Measurements from ENCODE around the gene GALC.
"Not testable (repeated sequence)": the region's sequence is repeated elsewhere in the genome, so short reads cannot be mapped to it uniquely, and the experiment has no call there.

Gene GALC

DNA sequence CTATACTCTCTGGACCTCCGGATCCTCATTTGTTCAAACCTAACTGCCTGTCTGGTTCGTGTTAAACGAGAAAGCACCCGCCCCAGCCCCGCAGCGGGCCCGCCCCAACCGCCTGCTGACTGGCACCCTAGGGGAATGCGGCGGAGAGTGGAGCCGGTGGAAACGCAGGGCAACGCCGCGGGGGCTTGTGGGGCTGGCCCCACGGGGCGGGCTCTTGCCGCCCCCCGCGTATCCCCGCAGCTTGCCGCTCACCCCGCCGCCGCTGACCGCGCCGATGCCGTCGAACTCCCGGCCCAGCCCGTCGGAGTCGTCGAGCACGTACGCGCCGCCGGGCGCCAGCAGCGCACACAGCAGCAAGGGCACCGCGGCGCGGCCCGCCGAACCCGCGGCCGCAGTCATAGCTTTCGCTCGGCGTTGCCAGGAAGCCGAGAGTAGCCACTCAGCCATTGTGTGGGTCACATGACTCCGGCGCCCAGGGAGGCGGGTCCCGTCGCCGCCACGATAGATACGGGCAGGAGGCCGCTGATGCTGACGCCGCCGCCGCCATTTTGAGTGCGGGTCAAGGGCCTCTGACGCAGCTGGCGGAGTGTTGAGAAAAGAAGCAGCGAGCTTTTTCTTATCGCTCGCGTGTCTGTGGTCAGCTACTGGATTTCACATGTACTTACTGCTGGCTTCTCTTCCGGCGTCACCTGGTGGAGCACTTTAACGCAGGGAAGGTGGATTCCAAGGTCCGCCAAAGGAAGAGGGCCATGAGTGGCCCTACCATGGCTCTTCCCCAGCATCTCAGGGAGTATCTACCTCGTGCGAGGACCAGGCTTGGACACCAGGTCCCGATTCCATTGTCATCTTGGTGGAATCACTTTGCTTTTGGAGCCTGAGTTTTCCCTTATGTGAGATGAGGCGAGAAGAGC lies at the start of gene GALC:
TSS of gene GALC (minus strand) at position 465 of the 911 bp plus-strand sequence. CDS start at position 447, 18 bp downstream.
- DNase-seq (ENCODE audit: extremely low read depth in 1 of 2, low read depth in 1 of 2) = peak; percentile 92 to 94

DNA sequence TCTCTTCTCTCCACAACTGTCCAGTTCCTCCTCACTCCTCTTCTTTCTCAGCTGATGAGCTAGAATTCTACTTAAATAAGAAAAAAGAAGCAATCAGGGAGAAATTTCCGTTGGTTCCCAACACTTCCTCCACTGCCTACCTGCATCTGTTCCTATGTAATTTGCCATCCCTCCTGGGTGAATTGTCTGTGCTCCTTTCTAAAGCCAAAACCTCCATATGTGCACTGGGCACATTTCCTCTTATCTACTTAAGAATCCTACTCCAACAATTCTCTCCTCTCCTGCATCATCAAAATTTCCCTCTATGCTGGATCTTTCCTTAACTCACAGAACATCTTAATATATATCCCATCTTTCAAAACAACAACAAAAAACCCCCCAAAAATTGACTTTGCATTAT lies 47.2 kb upstream of the GALC start:
- DNase-seq (ENCODE audit: extremely low read depth in 1 of 2, low read depth in 1 of 2) = no peak

DNA sequence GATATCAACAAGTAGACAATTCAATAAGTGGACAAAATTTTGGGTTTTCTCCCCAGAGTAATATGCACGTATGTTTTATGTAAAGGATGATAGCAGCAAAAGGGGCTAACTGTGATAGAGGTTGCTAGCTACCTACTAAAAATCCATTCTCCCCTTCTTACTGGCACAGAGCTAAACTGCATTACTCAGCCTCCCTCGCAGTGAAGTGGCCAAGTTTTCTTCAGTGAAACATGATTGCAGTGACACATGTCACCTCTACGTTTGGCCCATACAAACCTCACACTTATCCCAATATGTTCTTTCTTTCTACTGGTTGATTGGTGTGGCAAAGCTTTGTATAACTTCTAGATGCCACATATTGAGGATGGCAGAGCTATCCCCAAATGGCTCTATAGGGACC lies 46.2 kb upstream of the GALC start:
- DNase-seq (ENCODE audit: extremely low read depth in 1 of 2, low read depth in 1 of 2) = no peak

DNA sequence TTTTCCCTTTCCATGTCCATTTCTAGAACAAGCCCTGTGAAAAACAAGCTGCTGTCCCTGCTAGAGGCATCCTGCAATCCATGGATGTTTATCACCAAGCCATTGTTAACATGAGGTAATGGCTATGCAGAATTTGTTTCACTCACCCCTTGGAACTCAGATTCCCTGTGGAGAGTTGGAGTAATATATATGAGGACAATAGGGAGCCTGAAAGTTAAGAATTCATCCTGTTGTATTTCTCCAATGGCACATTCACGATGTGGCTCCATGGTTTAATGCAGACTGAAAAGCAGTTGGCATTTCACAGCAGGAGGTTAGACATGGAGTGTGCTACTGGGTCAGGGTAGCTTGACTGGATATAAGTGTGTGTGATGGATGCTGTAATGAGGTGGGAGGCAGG lies 44.3 kb upstream of the GALC start:
- no peak for DNase-seq (ENCODE audit: extremely low read depth in 1 of 2, low read depth in 1 of 2)

DNA sequence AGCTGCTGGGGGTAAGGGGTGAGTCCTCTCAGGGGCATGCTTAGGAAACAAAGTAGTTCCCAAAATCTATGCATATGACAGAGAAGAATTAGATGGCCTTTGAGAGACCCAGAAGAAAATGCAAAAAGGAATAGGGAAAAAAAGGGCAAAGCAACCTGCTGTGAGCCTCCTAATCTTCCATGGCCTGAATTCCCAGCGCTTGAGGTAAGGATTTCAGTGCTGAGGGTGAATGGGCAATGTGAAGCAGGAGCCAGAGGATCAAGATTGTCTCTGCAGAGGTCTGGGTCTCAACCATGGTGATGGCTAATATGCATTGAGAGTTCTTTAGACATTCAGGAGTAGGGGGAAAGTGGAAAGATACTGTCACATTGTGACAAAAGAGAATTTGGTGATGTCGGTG lies 43.4 kb upstream of the GALC start:
- no peak for DNase-seq (ENCODE audit: extremely low read depth in 1 of 2, low read depth in 1 of 2)

DNA sequence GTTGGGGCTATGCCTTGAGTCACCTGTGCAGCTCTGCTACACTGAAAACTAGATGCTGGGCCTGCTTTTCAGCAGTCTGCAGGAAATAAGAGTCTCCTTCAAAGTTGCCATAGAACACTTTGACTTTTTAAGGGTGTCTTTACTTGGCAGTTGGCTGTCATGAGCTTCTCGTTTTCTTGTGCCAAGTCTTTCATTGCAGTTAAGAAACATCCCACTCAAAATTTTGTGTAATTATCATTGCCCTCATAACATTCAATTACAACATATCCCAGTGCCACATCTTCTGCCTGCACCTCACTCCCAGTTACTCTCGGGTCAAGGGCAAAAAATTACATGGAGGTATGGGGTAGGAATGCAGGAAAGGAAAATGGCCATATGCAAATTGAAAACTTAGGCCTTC lies 41.1 kb upstream of the GALC start:
- no peak for DNase-seq (ENCODE audit: extremely low read depth in 1 of 2, low read depth in 1 of 2)

DNA sequence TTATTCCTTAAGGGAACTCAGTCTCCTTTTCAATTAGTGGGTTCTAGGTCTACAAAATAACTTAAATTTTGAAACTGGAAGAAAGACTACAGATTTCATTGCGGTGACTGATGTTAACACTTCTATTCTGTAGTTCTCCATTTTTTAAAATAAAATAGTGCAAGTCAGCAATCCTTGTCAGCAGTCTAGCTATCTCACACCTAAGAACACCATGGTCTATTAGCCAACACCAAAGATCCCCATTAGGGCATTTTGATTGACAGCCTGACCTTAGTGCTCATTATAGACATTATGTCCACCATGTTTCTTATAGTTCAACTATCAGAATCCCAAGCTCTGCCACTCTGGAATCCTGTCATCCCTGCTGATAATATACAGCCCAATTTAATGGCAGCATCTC lies 39.4 kb upstream of the GALC start:
- no peak for DNase-seq (ENCODE audit: extremely low read depth in 1 of 2, low read depth in 1 of 2)

DNA sequence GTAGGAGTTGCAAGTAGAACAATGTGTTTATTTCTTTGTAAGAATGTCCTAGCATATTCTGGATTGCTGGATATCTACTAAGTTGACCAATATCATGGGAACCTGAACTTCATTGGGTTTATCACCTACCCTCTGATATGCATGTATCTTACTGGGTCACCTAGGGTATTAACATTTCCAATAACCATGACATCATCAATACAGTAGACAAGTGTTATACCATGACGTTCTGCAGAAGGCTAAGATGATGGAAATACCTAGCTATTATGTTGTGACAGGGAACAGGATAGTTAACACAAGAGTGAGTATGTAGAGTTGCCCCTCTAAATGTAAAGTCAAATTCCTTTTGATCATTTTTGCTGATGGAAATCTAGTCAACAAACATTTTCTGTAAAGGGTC lies 37.9 kb upstream of the GALC start:
- DNase-seq (ENCODE audit: extremely low read depth in 1 of 2, low read depth in 1 of 2) = no peak

DNA sequence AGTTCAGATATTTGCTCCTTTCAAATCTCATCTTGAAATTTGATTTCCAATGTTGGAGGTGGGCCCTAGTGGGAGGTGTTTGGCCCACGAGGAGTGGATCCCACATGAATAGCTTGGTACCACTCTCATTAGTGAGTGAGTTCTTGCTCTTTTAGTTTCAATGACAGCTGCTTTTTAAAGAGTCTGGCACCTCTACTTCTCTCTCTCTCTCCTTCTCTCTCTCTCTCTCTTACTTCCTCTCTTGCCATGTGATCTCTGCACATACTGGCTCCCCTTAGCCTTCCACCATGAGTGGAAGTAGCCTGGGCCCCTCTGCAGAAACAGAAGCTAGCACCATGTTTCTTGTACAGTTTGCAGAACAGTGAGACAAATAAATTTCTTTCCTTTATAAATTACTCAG lies 37.1 kb upstream of the GALC start:
- no peak for DNase-seq (ENCODE audit: extremely low read depth in 1 of 2, low read depth in 1 of 2)

DNA sequence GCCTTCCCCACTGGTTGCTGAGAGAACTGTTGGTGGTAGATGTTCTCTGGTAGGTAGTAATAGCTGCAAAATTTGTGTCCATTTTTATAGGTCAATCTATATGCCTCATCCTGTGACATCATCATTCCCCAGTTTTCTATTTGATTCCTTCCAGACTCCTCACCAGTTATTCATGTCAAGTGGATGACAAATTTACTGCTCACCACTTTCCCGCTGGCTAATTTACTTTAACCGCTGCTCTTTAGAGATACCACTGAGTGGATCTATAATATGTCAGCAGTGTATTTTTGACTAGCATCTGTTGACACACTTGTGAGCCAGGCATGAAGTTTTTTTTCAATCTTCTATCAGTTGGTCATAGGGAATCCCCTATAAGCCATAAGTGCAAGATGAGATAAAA lies 36.5 kb upstream of the GALC start:
- DNase-seq (ENCODE audit: extremely low read depth in 1 of 2, low read depth in 1 of 2) = no peak

DNA sequence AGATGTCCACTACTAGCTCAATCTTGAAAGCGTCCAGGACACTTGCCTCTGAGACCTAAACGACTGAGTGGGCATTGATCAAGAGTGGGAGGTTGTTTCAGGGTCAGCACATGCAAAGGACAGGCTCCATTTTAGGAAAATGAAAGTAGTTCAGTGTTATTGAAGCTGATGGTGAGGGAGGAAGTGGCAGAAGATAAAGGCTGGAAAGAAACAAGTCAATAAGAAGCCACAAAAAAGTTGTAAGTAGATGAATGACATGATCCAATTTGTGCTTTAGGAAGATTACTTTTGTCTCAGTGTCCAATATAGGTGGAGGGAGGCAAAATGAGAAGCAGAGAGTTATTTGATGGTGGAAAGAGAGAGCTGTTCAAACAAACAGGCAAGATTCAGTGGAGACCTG lies 33.9 kb upstream of the GALC start:
- DNase-seq (ENCODE audit: extremely low read depth in 1 of 2, low read depth in 1 of 2) = no peak

DNA sequence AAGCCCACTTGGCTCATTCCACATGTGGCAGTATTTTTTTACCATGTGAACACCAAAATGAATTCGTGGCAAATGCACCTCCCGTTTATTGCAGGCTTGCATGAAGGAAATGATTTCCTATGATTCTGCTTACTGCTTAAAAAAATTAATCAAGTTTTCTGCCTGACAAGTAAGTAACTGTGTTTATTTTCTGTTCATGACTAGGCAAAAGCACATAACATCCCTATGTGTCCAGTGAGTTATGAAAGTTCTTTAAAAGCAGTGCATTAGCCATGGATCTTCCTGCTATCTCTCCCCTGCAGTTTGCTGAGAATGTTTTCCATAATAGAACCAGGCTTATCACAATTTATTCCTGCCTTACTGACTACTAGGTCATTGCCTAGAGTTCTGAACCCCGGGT lies 32.3 kb upstream of the GALC start:
- no peak for DNase-seq (ENCODE audit: extremely low read depth in 1 of 2, low read depth in 1 of 2)

DNA sequence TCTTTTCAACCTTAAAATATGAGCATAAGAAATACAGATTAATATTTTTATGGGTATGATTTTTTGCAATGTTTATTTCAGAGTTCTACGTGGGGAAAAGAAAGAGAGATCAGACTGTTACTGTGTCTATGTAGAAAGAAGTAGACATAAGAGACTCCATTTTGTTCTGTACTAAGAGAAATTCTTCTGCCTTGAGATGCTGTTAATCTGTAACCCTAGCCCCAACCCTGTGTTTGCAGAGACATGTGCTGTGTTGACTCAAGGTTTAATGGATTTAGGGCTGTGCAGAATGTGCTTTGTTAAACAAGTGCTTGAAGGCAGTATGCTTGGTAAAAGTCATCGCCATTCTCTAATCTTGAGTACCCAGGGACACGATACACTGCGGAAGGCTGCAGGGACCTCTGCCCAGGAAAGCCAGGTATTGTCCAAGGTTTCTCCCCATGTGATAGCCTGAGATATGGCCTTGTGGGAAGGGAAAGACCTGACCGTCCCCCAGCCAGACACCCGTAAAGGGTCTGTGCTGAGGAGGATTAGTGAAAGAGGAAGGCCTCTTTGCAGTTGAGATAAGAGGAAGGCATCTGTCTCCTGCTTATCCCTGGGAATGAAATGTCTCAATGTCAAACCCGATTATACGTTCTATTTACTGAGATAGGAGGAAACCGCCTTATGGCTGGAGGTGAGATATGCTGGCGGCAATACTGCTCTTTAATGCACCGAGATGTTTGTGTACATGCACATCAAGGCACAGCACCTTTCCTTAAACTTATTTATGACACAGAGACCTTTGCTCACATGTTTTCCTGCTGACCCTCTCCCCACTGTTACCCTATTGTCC lies 31.5 kb upstream of the GALC start:
- not testable (repeated sequence) for DNase-seq (ENCODE audit: extremely low read depth in 1 of 2, low read depth in 1 of 2)

DNA sequence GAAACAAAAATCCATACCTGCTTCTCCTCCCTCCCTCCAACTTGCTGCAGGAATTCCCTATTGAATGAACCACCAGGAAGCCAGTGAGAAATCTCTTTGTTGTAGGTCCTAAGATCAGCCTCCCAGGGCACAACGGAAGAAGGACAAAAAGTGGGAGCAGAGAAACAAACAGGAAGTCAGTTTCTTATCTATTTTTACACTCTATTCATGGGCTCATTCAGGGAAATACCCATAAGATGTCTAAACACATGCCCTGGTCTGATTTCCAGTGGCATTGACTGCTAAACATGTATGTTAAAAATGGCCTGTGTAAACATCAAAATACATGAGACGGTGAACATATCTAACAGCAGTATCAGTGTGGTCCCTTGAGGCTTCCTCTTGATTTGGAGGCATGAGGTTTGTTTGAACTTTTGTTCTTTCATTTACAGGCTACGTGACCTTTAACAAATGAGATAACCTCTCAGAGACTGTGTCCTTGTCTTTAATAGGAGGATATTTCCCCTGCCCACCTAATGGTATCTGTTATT lies 30.7 kb upstream of the GALC start:
- DNase-seq (ENCODE audit: extremely low read depth in 1 of 2, low read depth in 1 of 2) = no peak

DNA sequence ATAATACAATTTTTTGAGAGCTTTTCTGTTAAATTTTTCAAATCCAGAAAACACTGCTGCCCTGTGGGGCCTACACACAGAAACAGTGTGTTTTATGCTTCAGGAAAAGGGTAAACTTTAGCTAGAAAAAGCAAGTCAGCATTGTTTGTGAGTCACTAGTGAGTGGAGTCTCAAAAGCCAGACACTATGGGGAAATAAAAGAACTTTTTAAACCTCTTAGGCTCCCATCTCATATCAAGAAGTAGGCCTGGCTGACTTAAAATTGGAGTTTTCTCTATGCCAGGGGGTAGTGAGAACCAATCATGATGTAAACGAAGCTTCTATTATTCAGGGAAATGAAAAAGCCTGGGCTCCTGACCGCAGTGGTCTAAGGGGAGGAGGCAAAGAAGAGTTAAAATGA lies 24.6 kb upstream of the GALC start:
- no peak for DNase-seq (ENCODE audit: extremely low read depth in 1 of 2, low read depth in 1 of 2)

DNA sequence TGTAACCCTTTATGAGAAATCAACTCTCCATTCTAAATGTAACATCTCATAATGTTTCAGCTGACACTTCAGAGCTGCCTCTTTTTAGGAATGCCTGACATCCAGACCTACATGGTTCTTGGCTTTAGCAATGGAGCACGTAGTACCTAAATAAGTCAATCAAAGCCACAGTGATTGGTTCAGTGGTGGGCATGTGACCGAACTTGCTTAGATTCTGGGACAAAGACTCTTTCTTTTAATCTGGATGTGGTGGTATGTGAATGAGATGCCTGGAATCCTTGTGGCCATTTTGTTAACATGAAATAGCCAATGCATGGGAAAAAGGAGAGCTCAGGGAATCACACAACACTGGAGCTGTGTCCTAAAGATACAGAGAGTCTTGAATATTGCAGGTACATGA lies 23.8 kb upstream of the GALC start:
- no peak for DNase-seq (ENCODE audit: extremely low read depth in 1 of 2, low read depth in 1 of 2)

DNA sequence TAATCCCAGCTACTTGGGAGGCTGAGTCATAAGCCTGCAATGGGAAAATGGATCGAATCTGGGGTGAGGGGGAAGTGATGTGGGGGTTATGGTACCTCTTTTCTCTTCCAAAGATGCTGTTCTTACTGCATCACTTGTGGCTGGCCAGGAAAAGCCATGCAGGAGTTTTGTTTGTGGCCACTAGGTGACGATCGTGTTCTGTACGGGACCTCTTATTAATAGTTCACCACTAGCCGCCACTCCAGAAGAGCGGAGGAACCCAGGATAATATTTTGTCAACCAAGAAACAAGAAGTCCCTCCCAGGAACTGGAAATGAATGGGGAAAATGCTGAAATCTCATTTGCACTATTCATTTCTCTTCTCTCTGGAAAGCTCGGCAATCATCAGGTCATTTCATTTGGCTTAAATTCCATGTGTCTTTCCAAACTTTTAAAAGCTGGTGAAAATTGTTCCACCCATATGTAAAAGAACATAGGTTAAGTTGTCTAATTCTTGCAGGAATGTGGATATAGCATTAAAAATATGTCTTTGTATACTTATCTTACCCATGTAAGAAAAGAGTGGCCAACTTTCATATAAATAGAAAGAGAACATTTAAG lies 20.9 kb upstream of the GALC start:
- no peak for DNase-seq (ENCODE audit: extremely low read depth in 1 of 2, low read depth in 1 of 2)

DNA sequence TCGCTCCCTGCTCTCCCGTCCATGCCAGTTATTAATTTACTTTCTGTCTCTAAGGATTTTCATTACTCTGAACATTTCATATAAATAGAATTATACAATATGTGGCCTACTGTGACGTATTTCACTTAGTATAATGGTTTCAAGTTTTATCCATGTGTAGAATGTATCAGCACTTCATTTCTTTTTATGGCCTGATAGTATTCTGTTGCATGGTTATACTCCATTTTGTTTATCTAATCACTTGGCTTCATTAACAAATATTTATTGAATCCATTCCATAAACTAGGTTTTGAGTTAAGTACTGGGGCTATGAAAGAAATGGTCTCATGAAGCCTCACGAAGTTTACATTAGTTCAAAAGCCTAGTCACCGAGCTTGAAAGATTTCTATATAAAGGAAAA lies 19.5 kb upstream of the GALC start:
- DNase-seq (ENCODE audit: extremely low read depth in 1 of 2, low read depth in 1 of 2) = no peak

DNA sequence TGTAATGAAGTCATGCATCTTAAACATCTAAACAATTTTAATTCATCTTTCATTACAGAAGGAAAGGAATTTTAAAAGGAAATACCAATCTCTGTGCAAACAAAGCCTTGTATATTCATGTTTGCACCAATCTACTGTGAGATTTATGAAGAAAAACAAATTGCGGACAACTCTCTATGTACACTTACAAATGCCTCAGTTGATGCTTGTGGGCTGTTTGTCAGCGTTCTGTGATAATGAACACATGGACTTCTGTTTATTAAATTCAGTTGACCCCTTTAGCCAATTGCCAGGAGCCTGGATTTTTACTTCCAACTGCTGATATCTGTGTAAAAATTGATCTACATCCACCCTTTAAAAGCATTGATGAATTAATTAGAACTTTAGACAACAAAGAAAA lies 17.3 kb upstream of the GALC start:
- no peak for DNase-seq (ENCODE audit: extremely low read depth in 1 of 2, low read depth in 1 of 2)

DNA sequence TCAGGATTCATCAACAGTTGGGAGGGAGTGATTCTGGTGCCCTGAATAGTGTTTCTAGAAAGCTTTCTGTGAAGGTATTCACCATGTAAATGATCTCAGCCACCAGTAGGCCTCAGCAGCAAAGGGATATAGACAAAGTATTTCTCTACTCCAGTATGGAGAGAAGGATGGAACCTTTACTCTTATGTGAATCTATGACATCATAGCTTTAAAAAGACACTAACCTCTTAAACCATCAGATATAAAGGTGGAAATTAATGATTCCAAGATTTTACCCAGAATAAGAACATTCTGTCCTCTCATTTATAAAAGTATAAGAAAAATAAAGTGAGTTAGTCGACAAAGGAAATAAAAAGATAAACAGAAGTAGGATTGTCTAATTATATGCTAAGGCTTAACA lies 16.5 kb upstream of the GALC start:
- DNase-seq (ENCODE audit: extremely low read depth in 1 of 2, low read depth in 1 of 2) = no peak

DNA sequence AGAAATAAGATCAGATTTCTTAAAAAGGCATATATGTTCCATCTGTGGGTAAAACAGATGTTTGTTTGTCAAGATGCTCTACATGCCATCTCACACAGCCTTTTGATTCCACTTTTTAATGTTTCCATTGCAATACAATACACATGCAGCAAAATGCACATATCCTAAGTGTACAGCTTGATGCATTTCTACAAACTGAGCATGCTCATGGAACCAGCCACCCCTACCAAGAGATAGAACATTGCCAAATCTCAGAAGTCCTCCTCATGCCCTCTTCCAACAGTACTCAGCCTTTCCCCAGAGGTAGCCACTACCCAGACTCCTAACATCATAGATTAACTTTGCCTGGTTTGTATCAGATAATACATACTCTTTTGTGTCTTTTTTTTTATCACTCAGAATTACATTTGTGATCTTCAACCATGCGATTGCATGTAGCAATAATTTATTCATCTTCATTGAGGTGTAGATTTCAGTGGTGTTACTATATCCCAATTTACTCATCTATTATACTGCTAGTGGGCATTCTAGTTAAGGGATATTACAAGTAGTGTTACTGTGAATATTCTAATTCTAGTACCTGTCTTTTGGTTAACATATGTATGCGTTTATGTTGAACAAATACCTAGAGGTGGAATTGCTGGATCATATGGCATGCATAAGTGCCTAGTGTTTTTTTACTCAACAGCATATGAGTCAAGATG lies 15.2 kb upstream of the GALC start:
- DNase-seq (ENCODE audit: extremely low read depth in 1 of 2, low read depth in 1 of 2) = no peak

Measured in stimulated activated CD8-positive, alpha-beta memory T cell treated with anti-CD3 and anti-CD28 coated beads, Interleukin-7, amount 100 ng/mL, for 48 hours (primary cell).